Hepatocyte (in vitro differentiated cells): ENCODE data around the gene CNNM4.

Experiments
- EZH2 ChIP-seq: fragments of 200-600 bp; sonication (generic); IDR thresholded peaks from 2 replicates; pipeline ENCODE4 v1.6.1; 2016; ENCODE audit warnings: antibody characterized with exemption, mild to moderate bottlenecking, borderline replicate concordance
- EZH2phosphoT487 ChIP-seq: fragments of 200-600 bp; sonication (generic); IDR thresholded peaks from one replicate; pipeline ENCODE4 v1.6.1; 2018; ENCODE audit warnings: antibody characterized with exemption, mild to moderate bottlenecking, low read depth, moderate library complexity; ENCODE audit not compliant: unreplicated experiment, severe bottlenecking
- TF ChIP-seq, protein P1 (sequence below): fragments of 200-600 bp; sonication (generic); IDR thresholded peaks from 2 replicates; pipeline ENCODE4 v1.5.1; 2016; ENCODE audit warnings: antibody characterized with exemption, mild to moderate bottlenecking; ENCODE audit not compliant: poor library complexity

- no peak for TF ChIP-seq EZH2
- TF ChIP-seq, protein P1, sequence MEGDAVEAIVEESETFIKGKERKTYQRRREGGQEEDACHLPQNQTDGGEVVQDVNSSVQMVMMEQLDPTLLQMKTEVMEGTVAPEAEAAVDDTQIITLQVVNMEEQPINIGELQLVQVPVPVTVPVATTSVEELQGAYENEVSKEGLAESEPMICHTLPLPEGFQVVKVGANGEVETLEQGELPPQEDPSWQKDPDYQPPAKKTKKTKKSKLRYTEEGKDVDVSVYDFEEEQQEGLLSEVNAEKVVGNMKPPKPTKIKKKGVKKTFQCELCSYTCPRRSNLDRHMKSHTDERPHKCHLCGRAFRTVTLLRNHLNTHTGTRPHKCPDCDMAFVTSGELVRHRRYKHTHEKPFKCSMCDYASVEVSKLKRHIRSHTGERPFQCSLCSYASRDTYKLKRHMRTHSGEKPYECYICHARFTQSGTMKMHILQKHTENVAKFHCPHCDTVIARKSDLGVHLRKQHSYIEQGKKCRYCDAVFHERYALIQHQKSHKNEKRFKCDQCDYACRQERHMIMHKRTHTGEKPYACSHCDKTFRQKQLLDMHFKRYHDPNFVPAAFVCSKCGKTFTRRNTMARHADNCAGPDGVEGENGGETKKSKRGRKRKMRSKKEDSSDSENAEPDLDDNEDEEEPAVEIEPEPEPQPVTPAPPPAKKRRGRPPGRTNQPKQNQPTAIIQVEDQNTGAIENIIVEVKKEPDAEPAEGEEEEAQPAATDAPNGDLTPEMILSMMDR: no peak
- TF ChIP-seq EZH2phosphoT487: no peak
Observed at GRCh38 chr2:96838345-96839292, 77.9 kb downstream of the CNNM4 start.
